ENCODE measurements around the gene CCDC80.
A peak's percentile ranks its signal among the peaks of the same experiment; 100 is the strongest.

Gene CCDC80

GRCh38 chr3:112632596-112632995, 8.3 kb downstream of the CCDC80 start:
- DNase-seq, result no peak

- no peak for DNase-seq
These were observed 9.7 kb downstream of the CCDC80 start for GRCh38 chr3:112631257-112631656.

GRCh38 chr3:112629425-112629824, 11.5 kb downstream of the CCDC80 start:
- DNase-seq, result peak; percentile 40

- DNase-seq, result peak; percentile 35
These were observed 12.9 kb downstream of the CCDC80 start for GRCh38 chr3:112627919-112628466.

- no peak for DNase-seq
These were observed 13.5 kb downstream of the CCDC80 start for GRCh38 chr3:112627419-112627818.

- no peak for DNase-seq
These were observed 17.2 kb downstream of the CCDC80 start for GRCh38 chr3:112623717-112624116.

- DNase-seq, result no peak
These were observed 17.7 kb downstream of the CCDC80 start for GRCh38 chr3:112623213-112623612.

- DNase-seq, result no peak
These were observed 21.6 kb downstream of the CCDC80 start for GRCh38 chr3:112619295-112619694.

GRCh38 chr3:112617285-112617684, 23.7 kb downstream of the CCDC80 start:
- no peak for DNase-seq

- DNase-seq, result no peak
These were observed 24.8 kb downstream of the CCDC80 start for GRCh38 chr3:112615989-112616731.

- DNase-seq, result no peak
These were observed 29.0 kb downstream of the CCDC80 start for GRCh38 chr3:112611752-112612515.

- no peak for DNase-seq
These were observed 30.8 kb downstream of the CCDC80 start for GRCh38 chr3:112610121-112610520.

- no peak for DNase-seq
These were observed 33.1 kb downstream of the CCDC80 start for GRCh38 chr3:112607863-112608262.

- no peak for DNase-seq
These were observed 34.8 kb downstream of the CCDC80 start for GRCh38 chr3:112606098-112606497.

GRCh38 chr3:112605285-112605684, 35.7 kb downstream of the CCDC80 start:
- DNase-seq, result peak; percentile 75

GRCh38 chr3:112604536-112604935, 36.4 kb downstream of the CCDC80 start:
- DNase-seq, result no peak

GRCh38 chr3:112602217-112602838, 38.6 kb downstream of the CCDC80 start:
- DNase-seq, result no peak

GRCh38 chr3:112598731-112599130, 42.2 kb downstream of the CCDC80 start:
- no peak for DNase-seq

- no peak for DNase-seq
These were observed 43.0 kb downstream of the CCDC80 start for GRCh38 chr3:112597945-112598344.

- no peak for DNase-seq
These were observed 46.1 kb downstream of the CCDC80 start for GRCh38 chr3:112594856-112595255.

GRCh38 chr3:112593258-112593657, 47.7 kb downstream of the CCDC80 start:
- no peak for DNase-seq

GRCh38 chr3:112587336-112587735, 53.6 kb downstream of the CCDC80 start:
- DNase-seq, result no peak

- no peak for DNase-seq
These were observed 55.2 kb downstream of the CCDC80 start for GRCh38 chr3:112585782-112586181.

- DNase-seq, result no peak
These were observed 57.8 kb downstream of the CCDC80 start for GRCh38 chr3:112583105-112583504.
